ENCODE results near the gene SPHKAP.

DNA sequence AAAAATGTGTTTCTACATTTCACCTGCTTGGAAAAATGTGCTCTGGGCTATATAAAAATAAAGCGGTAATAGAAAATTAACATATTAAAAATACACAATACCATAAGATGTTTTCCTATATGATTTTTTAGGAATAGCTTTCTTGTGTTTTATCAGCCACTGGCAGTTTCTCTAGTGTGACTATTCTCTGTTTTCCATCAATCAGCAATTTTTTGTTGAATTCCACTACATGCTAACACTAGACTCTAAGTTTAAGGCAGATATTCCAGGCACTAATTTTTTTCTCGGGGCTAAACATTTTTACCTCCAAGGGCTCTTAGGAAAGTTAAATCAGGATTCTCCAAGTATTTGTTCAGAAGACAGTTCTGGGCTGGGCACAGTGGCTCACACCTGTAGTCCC lies 140.5 kb downstream of the SPHKAP start:
- no peak for TF ChIP-seq TAF1 (IDR thresholded peaks at IDR 0.05; ENCODE audit: low read depth)
- TF ChIP-seq, protein P1, sequence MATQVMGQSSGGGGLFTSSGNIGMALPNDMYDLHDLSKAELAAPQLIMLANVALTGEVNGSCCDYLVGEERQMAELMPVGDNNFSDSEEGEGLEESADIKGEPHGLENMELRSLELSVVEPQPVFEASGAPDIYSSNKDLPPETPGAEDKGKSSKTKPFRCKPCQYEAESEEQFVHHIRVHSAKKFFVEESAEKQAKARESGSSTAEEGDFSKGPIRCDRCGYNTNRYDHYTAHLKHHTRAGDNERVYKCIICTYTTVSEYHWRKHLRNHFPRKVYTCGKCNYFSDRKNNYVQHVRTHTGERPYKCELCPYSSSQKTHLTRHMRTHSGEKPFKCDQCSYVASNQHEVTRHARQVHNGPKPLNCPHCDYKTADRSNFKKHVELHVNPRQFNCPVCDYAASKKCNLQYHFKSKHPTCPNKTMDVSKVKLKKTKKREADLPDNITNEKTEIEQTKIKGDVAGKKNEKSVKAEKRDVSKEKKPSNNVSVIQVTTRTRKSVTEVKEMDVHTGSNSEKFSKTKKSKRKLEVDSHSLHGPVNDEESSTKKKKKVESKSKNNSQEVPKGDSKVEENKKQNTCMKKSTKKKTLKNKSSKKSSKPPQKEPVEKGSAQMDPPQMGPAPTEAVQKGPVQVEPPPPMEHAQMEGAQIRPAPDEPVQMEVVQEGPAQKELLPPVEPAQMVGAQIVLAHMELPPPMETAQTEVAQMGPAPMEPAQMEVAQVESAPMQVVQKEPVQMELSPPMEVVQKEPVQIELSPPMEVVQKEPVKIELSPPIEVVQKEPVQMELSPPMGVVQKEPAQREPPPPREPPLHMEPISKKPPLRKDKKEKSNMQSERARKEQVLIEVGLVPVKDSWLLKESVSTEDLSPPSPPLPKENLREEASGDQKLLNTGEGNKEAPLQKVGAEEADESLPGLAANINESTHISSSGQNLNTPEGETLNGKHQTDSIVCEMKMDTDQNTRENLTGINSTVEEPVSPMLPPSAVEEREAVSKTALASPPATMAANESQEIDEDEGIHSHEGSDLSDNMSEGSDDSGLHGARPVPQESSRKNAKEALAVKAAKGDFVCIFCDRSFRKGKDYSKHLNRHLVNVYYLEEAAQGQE (IDR thresholded peaks at IDR 0.05; ENCODE audit: low read depth), result no peak
- TF ChIP-seq USF1 (IDR thresholded peaks at IDR 0.05), result no peak
- TF ChIP-seq TCF12 (IDR thresholded peaks at IDR 0.05; ENCODE audit: low read depth), result no peak
